Activated naive CD8-positive, alpha-beta T cell treated with anti-CD3 and anti-CD28 coated beads for 36 hours (primary cell): ENCODE results near the gene ISG20L2. TPM values are rescaled to one million over a fixed set of nuclear protein-coding genes. Genes with fewer than 3 reads are reported as not detected.
"Not testable (repeated sequence)": the region's sequence is repeated elsewhere in the genome, so short reads cannot be mapped to it uniquely, and the experiment has no call there.

ENCODE experiments used
- DNase-seq: peaks from one replicate; pipeline ENCODE4 v3.0.0; 2021
- H3K27ac Mint-ChIP-seq: one replicate; pipeline ENCODE4 v1.8.0; 2022; ENCODE audit warnings: mild to moderate bottlenecking, moderate library complexity, mixed read lengths
- H3K27me3 Mint-ChIP-seq: one replicate; pipeline ENCODE4 v1.8.0; 2022; ENCODE audit warnings: mild to moderate bottlenecking, mixed read lengths
- H3K36me3 Mint-ChIP-seq: one replicate; pipeline ENCODE4 v1.8.0; 2021; ENCODE audit warnings: mild to moderate bottlenecking, mixed read lengths
- H3K4me1 Mint-ChIP-seq: one replicate; pipeline ENCODE4 v1.8.0; 2021; ENCODE audit warnings: mixed read lengths
- H3K4me3 Mint-ChIP-seq: one replicate; pipeline ENCODE4 v1.8.0; 2022; ENCODE audit warnings: mild to moderate bottlenecking, moderate library complexity, mixed read lengths
- H3K9me3 Mint-ChIP-seq: one replicate; pipeline ENCODE4 v1.8.0; 2022; ENCODE audit warnings: mixed read lengths
- total RNA-seq, 2 experiments: library from RNA; stranded (reverse); gene quantifications; one replicate each; pipeline ENCODE4 v1.2.3, GENCODE V29; 2021

The ISG20L2 gene
- 10 to 100 TPM; 74.9 to 77.4 TPM for total RNA-seq

DNA sequence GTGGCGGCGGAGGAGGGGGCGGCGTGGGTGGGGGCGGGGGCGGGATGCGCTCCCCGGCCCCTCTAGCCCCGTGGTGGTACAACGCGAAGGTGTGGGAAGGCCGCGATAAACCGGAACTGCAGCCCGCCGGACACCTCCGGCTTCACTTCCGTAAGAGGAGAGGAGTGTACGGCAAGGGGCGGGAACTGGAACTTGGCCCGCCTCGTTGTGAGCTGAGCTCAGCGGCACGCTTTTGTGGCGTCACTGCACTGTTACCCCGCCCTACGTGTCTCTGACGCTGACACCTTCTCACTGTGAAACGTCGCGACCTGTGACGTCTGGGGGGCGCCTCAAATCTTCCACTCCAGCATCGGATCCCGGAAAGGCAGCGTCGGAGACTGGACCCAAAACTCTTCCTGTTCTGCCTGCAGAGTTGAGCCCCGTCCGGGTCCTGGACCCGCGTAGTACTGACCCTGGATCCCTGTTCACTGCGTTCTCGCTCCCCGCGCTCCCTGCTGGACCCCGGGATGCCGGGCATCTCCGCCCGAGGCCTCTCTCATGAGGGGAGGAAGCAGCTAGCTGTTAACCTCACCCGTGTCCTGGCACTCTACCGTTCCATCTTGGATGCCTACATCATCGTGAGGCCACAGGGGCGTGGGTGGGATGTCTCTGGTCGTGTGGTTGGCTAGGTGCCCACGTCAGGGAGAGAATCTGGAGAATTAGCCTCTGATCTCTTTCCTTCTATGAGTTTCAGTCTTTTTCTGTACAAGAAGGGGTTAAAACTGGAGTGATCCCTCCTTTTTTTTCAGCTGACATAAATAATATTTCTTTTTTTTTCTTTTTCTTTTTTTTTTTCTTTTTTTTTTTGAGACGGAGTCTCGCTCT is at the start of gene ISG20L2:
Gene ISG20L2 (minus strand): TSS at position 168 of the 864 bp plus-strand sequence. CDS start 1,114 bp downstream, outside the sequence.
- DNase-seq, result peak; percentile 96
- Mint-ChIP-seq H3K9me3 (no peaks in the 10 kb centered on the region), H3K4me3 (no peak within 1 kb of the TSS), H3K4me1 (peaks cover 22% of the 10 kb centered on the region), H3K27ac (no peak within 1 kb of the TSS), H3K36me3 (peaks cover 20% of the 10 kb centered on the region), H3K27me3 (no peaks in the 10 kb centered on the region)

DNA sequence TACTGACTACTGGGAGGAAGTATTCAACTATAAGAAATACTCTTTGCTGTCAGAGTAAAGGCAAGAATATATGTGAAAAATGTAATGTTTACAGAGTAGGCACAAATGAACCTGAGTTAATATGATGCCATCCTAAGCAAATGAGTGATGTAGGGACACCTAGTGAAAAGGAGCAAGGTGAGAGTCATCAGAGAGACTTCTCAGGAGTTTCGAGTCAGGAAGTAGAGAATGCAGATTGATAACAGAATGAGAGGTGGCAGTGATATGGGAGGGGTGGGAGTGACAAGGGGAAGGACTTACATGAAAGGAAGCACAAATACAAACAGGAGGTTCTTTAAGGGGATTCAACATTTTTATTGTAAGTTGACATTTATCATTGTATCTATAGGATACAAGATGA is 49.0 kb upstream of the ISG20L2 start:
- no peak overlapping the region for H3K4me3 Mint-ChIP-seq
- H3K9me3 Mint-ChIP-seq, result no peaks in the 10 kb centered on the region
- no peak for DNase-seq
- H3K4me1 Mint-ChIP-seq, result peaks cover 45% of the 10 kb centered on the region
- peaks cover 18% of the 10 kb centered on the region for H3K36me3 Mint-ChIP-seq
- no peak overlapping the region for H3K27ac Mint-ChIP-seq
- no peaks in the 10 kb centered on the region for H3K27me3 Mint-ChIP-seq

- Mint-ChIP-seq H3K4me1 (peaks cover 49% of the 10 kb centered on the region), H3K27ac (no peak overlapping the region), H3K27me3 (no peaks in the 10 kb centered on the region), H3K36me3 (peaks cover 22% of the 10 kb centered on the region), H3K9me3 (no peaks in the 10 kb centered on the region), H3K4me3 (no peak overlapping the region)
- no peak for DNase-seq
Measured at GRCh38 chr1:156776942-156777341, 48.4 kb upstream of the ISG20L2 start.

DNA sequence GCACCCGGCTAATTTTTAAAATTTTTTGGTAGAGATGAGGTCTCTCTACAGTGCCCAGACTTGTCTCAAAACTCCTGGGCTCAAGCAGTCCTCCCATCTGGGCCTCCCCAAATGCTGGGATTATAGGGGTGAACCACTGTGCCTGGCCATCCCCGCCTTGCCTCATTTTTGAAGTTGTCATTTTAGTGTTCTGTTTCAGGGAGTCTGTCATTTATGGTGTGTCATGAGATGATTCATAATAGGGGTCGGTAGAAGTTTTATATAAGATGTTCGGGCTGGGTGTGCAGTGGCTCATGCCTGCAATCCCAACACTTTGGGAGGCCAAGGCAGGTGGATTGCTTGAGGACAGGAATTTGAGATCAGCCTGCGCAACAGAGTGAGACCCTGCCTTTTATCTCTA is 47.2 kb upstream of the ISG20L2 start:
- peaks cover 23% of the 10 kb centered on the region for H3K36me3 Mint-ChIP-seq
- peaks cover 46% of the 10 kb centered on the region for H3K4me1 Mint-ChIP-seq
- no peak for DNase-seq
- H3K27ac Mint-ChIP-seq, result no peak overlapping the region
- no peaks in the 10 kb centered on the region for H3K9me3 Mint-ChIP-seq
- H3K27me3 Mint-ChIP-seq, result no peaks in the 10 kb centered on the region
- H3K4me3 Mint-ChIP-seq, result no peak overlapping the region

DNA sequence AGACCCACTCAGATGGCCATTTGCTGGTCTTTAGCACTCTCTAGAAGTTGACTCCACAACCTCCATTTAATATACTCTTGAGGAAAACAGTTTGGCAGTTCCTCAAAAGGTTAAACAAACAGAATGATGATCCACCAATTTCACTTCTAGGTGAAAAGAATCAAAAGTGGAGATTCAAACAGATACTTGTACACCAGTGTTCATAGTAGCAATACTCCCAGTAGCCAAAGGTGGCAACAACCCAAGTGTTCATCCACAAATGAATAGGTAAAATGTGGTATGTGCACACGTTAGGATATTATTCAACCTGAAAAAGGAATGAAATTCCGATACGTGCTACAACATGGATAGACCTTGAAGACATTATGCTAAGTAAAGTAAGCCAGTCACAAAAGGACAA is 45.0 kb upstream of the ISG20L2 start:
- H3K36me3 Mint-ChIP-seq, result peaks cover 40% of the 10 kb centered on the region
- no peaks in the 10 kb centered on the region for H3K27me3 Mint-ChIP-seq
- H3K4me1 Mint-ChIP-seq, result peaks cover 63% of the 10 kb centered on the region
- no peak for DNase-seq
- no peaks in the 10 kb centered on the region for H3K9me3 Mint-ChIP-seq
- no peak overlapping the region for H3K4me3 Mint-ChIP-seq
- no peak overlapping the region for H3K27ac Mint-ChIP-seq

- H3K27ac Mint-ChIP-seq, result no peak overlapping the region
- H3K36me3 Mint-ChIP-seq, result peaks cover 45% of the 10 kb centered on the region
- peaks cover 62% of the 10 kb centered on the region for H3K4me1 Mint-ChIP-seq
- H3K9me3 Mint-ChIP-seq, result no peaks in the 10 kb centered on the region
- H3K4me3 Mint-ChIP-seq, result no peak overlapping the region
- no peak for DNase-seq
- H3K27me3 Mint-ChIP-seq, result no peaks in the 10 kb centered on the region
Measured at GRCh38 chr1:156772728-156773497, 44.3 kb upstream of the ISG20L2 start.

DNA sequence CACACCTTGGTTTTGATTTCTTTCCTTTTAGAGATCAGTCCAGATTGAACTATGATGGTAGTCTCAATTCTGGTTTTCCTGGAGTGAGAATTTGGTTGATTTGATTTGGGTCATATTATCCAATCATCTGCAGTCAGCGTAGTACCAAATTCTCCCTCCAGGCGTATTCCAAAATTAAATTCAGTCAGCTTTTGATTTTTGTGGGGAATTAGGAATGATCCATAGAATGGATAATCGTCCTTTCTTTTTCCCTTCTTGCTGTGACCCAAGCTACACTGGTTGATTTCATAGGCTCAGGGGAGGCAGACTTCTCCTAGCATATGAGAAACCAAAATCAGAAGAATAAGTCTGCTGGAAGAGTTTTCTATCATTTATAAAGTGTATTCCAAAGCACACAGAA is 43.7 kb upstream of the ISG20L2 start:
- no peak overlapping the region for H3K4me3 Mint-ChIP-seq
- peaks cover 45% of the 10 kb centered on the region for H3K36me3 Mint-ChIP-seq
- peaks cover 56% of the 10 kb centered on the region for H3K4me1 Mint-ChIP-seq
- H3K27ac Mint-ChIP-seq, result no peak overlapping the region
- H3K27me3 Mint-ChIP-seq, result no peaks in the 10 kb centered on the region
- DNase-seq, result no peak
- no peaks in the 10 kb centered on the region for H3K9me3 Mint-ChIP-seq

DNA sequence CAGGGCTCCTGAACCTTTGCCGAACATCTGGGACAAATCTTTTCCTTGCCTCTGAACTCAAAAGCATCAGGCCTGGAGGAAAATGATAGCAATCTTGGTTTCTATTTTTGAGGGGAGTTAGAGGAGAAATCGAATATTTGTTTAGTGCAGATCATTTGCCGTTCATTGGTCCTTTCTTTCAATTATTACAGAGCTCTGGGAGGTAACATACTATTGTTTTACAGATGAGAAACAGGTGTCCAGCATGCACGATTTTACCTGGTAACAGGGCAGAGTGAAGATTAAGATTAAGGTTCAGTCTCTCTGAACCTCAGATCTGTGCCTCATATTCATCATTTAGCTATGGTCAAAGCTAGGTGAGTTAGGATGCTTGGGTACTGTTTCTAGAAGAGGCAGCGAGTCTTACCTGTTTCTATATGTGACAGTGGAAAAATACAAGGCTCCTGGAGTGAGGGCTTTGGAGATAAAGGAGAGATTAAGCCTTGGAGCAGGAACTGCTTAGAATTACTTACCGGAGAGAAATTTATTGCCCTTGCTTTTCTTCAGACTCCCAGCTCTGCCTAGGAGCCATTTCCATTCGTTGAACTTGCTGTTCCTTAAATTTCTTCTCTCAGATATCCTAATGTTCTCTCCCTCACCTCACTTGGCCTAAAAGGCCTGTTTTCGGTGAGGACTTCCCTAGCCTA is 40.2 kb upstream of the ISG20L2 start:
- H3K4me3 Mint-ChIP-seq, result no peak overlapping the region
- H3K4me1 Mint-ChIP-seq, result peaks cover 54% of the 10 kb centered on the region
- H3K27ac Mint-ChIP-seq, result peak overlapping the region; percentile 26
- no peaks in the 10 kb centered on the region for H3K27me3 Mint-ChIP-seq
- H3K36me3 Mint-ChIP-seq, result peaks cover 43% of the 10 kb centered on the region
- DNase-seq, result no peak
- H3K9me3 Mint-ChIP-seq, result no peaks in the 10 kb centered on the region

GRCh38 chr1:156767879-156768604 is 39.5 kb upstream of the ISG20L2 start:
- Mint-ChIP-seq H3K4me3 (no peak overlapping the region), H3K36me3 (peaks cover 37% of the 10 kb centered on the region), H3K9me3 (no peaks in the 10 kb centered on the region), H3K4me1 (peaks cover 47% of the 10 kb centered on the region), H3K27me3 (no peaks in the 10 kb centered on the region), H3K27ac (no peak overlapping the region)
- DNase-seq, result no peak

- peaks cover 41% of the 10 kb centered on the region for H3K4me1 Mint-ChIP-seq
- H3K27me3 Mint-ChIP-seq, result no peaks in the 10 kb centered on the region
- H3K36me3 Mint-ChIP-seq, result peaks cover 30% of the 10 kb centered on the region
- DNase-seq, result peak; percentile 97
- H3K27ac Mint-ChIP-seq, result no peak within 1 kb of the TSS
- H3K4me3 Mint-ChIP-seq, result no peak within 1 kb of the TSS
- H3K9me3 Mint-ChIP-seq, result no peaks in the 10 kb centered on the region
Measured at GRCh38 chr1:156767101-156767878, 38.7 kb upstream of the ISG20L2 start, which contains the start of gene PRCC. Gene PRCC, plus strand, starts transcription at chr1:156767535. Its CDS starts 237 bp downstream, at chr1:156767772.

DNA sequence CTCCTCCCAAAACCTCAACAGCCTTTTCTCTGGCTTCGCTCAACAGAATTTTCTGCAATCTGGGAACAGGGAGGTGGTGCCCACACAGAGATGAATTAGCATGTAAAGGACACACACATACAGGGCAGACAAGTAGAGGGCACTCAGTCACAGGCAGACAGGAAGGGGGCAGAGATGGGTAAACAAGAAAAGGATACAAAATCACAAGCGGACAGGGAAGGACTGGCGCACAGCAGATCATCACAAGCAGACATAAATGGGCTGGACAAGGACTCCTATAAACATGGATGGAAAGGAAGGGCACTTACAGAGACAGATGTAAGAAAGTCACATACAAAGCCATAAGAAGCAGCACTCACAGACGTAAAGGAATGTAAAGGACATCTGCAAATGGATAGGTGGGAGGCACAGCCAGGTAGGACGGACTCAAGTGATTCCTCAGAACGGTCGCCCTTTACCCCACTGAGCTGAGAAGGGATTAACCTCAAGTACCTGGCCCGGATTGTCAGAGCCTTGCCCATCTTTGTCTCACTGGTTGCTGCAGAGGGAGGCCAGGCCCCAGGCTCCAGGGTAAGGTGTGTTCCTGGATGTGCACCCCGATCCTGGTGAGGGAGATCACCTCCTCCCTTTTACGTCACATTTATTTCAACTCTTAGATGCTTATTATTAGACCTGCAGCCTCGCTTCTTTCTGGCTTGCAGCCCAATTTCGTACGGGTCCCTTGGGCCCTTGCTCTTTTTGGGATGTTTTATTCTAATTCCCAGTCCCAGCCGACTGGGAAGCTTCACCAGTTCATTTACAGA is 37.9 kb upstream of the ISG20L2 start:
- Mint-ChIP-seq H3K36me3 (peaks cover 28% of the 10 kb centered on the region), H3K9me3 (no peaks in the 10 kb centered on the region), H3K4me3 (no peak overlapping the region), H3K27me3 (no peaks in the 10 kb centered on the region), H3K27ac (no peak overlapping the region), H3K4me1 (peaks cover 38% of the 10 kb centered on the region)
- peak; percentile 28 for DNase-seq

GRCh38 chr1:156765666-156766065 is 37.1 kb upstream of the ISG20L2 start:
- DNase-seq, result no peak
- H3K4me3 Mint-ChIP-seq, result no peak overlapping the region
- H3K4me1 Mint-ChIP-seq, result peaks cover 31% of the 10 kb centered on the region
- no peaks in the 10 kb centered on the region for H3K27me3 Mint-ChIP-seq
- peaks cover 21% of the 10 kb centered on the region for H3K36me3 Mint-ChIP-seq
- H3K9me3 Mint-ChIP-seq, result no peaks in the 10 kb centered on the region
- H3K27ac Mint-ChIP-seq, result no peak overlapping the region

DNA sequence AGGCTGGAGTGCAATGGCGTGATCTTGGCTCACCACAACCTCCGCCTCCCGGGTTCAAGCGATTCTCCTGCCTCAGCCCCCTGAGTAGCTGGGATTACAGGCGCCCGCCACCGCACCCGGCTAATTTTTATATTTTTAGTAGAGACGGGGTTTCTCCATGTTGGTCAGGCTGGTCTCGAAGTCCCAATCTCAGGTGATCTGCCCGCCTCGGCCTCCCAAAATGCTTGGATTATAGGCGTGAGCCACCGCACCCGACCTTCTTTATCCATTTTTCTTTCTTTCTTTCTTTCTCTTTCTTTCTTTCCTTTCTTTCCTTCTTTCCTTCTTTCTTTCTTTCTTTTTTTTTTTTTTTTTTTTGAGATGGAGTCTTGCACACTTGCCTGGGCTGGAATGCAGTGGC is 36.6 kb upstream of the ISG20L2 start:
- not testable (repeated sequence) for DNase-seq, H3K27me3 Mint-ChIP-seq, H3K9me3 Mint-ChIP-seq, H3K27ac Mint-ChIP-seq, H3K4me3 Mint-ChIP-seq
- Mint-ChIP-seq H3K36me3 (peaks cover 17% of the 10 kb centered on the region), H3K4me1 (peaks cover 26% of the 10 kb centered on the region)
